ENCODE results near the gene IL26. TPM values are rescaled to one million over a fixed set of nuclear protein-coding genes. Genes with fewer than 3 reads are reported as not detected.

IL26 gene
- total RNA-seq, 1 experiment from 2014 or later: not detected

DNA sequence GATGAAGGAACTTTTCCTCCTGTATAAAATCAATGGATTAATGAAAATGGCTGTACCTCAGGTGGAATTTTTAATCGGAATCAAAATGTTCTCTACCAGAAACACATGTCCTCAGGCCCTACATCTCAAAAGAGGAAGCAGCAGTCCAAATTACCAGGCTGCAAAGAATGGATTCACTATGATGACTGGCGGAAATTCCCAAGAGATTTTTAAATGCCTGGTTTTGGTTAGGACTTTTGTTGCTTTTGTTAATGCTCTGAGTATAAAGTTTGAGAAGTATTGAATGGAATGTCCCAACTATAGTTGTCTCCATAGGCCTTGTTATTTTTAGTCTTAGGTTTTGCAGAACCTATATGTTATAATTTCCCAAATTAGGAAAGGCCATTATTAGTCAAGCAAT, 54.9 kb downstream of the IL26 start:
- DNase-seq (ENCODE audit: low spot score): no peak
- in situ Hi-C loops (cut with HindIII; ENCODE audit: low sequenced_read_pairs): no loop called here

DNA sequence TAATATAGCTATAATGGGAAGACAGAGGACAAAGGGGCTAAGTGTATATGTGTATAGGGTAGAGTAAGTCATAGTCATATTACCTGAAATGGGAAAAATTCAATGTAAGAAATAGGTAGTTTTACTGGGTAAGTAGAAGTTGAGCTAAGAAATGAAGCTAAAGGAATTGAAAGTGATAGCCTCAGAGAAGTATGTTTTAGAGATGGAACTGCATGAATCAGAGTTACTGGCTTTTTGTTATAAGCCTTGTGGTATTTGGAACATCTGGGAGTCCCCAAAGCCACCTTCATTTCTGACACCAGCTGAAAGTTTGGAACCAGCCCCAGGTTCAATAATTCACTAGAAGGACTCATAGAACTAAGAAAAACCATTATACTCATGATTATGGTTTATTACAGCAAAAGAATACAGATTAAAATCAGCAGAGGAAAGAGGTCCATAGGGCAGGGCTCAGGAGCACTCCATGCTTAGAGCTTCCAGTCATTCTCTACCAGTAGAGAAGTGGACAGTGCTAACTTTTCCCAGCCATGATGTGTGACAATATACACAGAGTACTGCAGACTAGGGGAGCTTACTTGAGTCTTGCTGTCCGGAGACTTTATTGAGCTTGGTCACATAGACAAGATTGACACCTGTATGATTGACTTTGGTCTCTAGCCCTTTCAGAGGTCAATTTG, 56.3 kb downstream of the IL26 start:
- in situ Hi-C loops (cut with HindIII; ENCODE audit: low sequenced_read_pairs): no loop called here

DNA sequence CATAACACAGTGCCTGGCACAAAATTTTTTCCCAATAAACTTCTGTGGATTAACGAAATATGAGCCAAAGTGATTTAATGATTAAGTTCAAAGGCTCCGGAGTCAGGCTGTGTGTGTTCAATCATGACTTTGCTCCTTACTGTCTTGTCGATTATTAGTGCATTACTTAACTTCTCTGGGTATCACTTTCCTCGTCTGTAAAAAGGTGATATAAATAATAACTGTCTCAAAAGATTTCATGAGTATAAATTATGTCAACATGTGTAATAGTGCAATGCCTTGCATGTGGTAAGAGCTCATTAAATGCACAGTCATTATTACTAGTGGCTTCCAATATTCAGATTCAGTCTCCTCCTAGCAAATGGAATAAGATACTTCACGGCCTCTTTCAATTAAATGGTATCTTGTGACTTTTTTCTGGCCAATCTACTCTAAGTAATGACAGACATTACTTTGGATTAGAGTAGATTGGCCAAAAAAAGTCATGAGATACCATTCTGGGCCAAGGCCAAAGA, 59.2 kb downstream of the IL26 start:
- in situ Hi-C loops (cut with HindIII; ENCODE audit: low sequenced_read_pairs): no loop called here
- DNase-seq (ENCODE audit: low spot score): no peak

More for the DNA sequence above, 56.3 kb downstream of the IL26 start:
- DNase-seq (ENCODE audit: low spot score): no peak

DNA sequence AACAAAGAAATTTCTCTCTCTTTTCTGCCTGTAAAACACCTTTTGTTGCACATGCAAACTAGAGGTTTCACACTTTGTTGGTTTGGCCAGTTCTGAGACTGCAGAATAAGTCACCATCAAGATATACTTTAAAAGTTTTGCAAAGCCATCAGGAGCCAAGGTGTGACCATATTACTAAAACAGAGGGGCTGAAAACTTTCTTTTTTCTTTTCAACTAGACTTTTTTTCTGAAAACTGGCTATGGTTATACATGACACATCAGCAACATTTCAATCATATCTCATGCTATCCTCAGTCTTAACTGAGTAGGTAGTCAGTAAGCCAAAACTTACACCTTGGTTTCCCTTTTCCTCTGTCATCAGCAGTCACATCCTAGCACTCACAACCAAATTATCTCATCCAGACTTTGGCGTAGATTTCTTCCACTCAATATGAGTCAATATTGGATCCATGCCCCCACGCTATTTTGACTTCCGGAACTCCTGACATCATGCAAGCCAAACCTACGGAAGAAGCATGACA, 62.0 kb downstream of the IL26 start:
- DNase-seq (ENCODE audit: low spot score): no peak

DNA sequence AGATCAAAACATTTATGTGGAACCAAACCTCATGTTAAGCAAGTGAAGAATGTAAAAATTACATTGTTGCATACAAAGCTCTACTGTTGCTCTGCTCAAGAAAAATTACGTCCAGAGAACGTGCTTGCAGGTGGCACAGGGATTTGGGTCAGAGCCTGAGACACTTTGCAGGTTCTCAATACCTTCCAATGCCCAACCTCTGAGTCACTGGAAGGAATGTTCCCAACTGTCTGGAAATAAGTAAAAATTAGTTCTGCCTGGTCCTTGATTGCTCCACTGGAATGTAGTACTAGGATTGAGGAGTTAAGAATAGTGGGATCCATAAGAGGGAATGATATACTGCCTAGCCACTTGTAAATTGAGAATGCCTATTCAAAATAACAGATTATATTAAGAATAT, 63.2 kb downstream of the IL26 start:
- DNase-seq (ENCODE audit: low spot score): no peak
- in situ Hi-C loops (cut with HindIII; ENCODE audit: low sequenced_read_pairs): no loop called here

More for the DNA sequence above, 62.0 kb downstream of the IL26 start:
- in situ Hi-C loops (cut with HindIII; ENCODE audit: low sequenced_read_pairs): no loop called here

DNA sequence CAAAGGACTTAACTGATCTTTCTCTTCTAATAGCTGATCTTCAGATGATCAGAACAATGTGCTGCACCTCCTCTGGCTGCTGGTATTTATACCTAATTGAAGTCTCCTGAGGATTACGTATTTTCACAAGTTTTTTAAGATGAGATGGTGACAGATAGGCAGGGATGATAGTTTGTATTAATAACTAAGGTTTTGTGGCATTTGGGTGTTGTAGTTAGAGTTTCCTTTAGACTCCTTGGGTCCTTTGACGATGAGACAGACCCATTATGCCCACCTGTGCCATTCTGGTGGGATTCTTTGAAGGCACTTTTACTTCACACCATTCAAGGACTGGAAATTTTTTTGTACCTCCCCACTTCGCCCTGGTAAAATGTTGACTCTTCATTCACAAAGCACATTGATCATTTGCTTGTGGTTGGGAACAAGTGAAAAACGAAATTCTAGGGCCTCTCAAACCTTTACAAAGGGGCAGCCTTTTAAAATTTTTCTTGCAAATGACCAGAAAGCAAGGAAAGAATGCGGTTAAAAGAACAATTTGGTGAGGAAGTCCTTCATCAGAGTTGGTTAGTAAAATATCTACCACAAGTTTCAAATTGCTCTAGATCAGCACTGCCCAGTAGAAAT, 65.8 kb downstream of the IL26 start, which contains the start of gene IFNG:
IFNG (minus strand) TSS at position 60 of the 624 bp plus-strand sequence. CDS start 125 bp downstream, outside the sequence.
- in situ Hi-C loops (cut with HindIII; ENCODE audit: low sequenced_read_pairs): no loop called here
- no peak for DNase-seq (ENCODE audit: low spot score)

DNA sequence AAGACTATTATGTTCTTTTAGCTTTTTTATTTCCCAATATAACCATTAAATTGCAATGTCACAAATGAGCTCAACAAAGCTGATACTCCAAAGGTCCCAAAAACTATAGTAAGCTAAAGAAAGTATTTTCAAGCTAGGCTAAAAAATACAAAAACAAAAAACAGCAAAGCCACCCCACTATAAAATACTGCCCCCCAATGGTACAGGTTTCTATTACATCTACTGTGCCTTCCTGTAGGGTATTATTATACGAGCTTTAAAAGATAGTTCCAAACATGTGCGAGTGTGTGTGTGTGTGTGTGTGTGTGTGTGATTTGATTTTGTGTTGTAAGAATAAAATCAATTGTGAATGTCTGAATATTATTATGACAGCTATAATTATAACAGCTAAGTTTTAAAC, 67.2 kb downstream of the IL26 start:
- DNase-seq (ENCODE audit: low spot score): no peak
- in situ Hi-C loops (cut with HindIII; ENCODE audit: low sequenced_read_pairs): no loop called here

DNA sequence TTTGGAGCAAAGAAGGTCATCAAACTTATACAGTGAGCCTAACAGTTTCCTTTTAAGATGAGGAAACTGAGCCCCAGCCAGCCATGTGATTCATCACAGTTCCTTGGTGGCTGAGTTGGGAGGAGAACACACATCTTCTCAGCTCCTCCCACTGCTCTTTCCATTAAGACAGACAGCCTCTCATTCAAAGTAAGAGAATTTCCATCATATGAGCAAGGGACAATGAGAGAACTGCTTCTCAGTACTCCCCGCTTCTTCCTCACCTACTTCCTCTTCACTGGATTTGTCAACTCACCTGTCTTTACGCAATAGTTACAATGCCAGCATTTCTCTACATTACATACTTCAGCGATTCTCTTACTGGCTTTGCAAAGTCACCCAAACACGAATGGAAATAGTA, 68.2 kb downstream of the IL26 start:
- no peak for DNase-seq (ENCODE audit: low spot score)
- in situ Hi-C loops (cut with HindIII; ENCODE audit: low sequenced_read_pairs): no loop called here

DNA sequence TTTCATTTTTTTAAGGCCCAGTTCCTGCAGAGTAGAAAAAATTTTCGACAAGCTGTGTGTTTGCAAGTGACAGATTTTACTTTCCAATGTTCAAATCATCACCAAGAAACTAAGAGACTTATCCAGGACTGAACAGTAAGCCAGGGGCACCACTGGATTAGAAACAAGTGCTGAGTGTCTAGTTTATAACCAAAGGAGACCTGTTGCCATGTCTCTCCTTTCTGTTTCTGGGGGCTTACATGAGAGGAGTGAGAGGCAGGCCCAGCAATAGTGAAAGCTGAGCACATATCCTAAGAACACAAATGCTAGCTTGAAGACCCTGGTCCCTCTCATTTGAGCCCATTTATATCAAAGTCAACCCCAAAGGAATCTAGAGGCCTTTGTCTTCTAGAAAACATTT, 69.0 kb downstream of the IL26 start:
- DNase-seq (ENCODE audit: low spot score): no peak
- in situ Hi-C loops (cut with HindIII; ENCODE audit: low sequenced_read_pairs): no loop called here

DNA sequence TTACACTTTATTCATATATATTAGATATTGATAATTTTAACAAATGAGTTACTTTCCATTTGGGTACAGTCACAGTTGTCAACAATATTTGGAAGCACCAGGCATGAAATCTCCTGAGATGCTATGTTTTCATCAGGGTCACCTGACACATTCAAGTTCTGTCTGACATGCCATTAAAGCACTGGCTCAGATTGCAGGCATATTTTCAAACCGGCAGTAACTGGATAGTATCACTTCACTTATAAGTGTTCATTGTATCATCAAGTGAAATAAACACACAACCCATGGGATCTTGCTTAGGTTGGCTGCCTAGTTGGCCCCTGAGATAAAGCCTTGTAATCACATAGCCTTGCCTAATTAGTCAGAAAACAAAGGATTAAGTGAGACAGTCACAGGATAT, 70.8 kb downstream of the IL26 start:
- in situ Hi-C loops (cut with HindIII; ENCODE audit: low sequenced_read_pairs): no loop called here
- DNase-seq (ENCODE audit: low spot score): no peak

Other genes with a start within 250 kb of the IL26 start
- gene IFNG-AS1, start 236.4 kb downstream of the IL26 start, total RNA-seq (2014; rRNA removed; shearing (Covaris generic)): not detected in 2 replicates
- not detected in 2 replicates for gene IFNG, start 66.1 kb downstream of the IL26 start, total RNA-seq (2014; rRNA removed; shearing (Covaris generic))
- gene IL22, start 27.8 kb upstream of the IL26 start, total RNA-seq (2014; rRNA removed; shearing (Covaris generic)): not detected in 2 replicates
- gene MDM1, start 106.6 kb upstream of the IL26 start, total RNA-seq (2014; rRNA removed; shearing (Covaris generic)): 6.5 and 12.8 TPM in 2 replicates

All from G401 (cell line).